HG03064 (cell line): ENCODE measurements around the gene VBP1.
"Not testable (repeated sequence)": the region's sequence is repeated elsewhere in the genome, so short reads cannot be mapped to it uniquely, and the experiment has no call there.

Source experiments
- ATAC-seq: cut with Tn5 transposase; IDR thresholded peaks from one replicate; pipeline ENCODE4 v1.9.1; 2021; ENCODE audit warnings: low read depth; ENCODE audit not compliant: unreplicated experiment

The VBP1 gene

DNA sequence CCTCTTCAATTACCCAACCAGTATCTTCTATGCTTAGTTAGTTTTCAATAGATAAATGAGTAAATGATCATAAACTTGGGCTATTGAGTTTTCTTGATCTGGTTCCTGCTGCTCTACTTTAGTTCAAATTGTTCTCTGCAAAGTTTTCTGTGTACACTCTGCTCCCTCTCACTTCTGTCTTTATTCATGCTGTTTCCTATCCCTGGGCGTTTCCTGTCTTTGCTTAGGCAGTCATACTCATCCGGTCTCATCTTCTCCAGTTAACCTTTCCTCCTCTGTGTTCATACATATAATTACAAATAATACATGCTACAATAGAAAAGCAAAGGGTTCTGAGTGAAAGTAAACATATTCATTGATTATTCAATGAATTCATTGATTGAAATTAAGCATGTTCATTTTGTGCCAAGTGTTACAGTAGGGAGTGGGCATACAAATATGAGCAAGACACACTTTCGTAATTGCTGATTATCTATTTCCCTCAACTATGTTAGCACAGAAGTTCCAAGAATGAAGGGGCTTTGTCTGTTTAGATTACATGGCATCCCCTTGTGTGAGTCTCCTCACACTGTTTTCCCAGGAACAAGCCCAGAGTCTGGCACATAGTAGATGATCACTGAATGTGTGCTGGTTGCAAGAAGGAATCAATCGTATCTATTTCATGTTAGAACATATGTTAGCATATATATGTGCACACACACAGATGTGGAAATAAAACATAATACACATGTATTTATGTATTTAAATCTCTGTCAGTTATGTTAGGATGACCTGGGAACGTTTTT is 46.9 kb downstream of the VBP1 start:
- ATAC-seq = no peak

DNA sequence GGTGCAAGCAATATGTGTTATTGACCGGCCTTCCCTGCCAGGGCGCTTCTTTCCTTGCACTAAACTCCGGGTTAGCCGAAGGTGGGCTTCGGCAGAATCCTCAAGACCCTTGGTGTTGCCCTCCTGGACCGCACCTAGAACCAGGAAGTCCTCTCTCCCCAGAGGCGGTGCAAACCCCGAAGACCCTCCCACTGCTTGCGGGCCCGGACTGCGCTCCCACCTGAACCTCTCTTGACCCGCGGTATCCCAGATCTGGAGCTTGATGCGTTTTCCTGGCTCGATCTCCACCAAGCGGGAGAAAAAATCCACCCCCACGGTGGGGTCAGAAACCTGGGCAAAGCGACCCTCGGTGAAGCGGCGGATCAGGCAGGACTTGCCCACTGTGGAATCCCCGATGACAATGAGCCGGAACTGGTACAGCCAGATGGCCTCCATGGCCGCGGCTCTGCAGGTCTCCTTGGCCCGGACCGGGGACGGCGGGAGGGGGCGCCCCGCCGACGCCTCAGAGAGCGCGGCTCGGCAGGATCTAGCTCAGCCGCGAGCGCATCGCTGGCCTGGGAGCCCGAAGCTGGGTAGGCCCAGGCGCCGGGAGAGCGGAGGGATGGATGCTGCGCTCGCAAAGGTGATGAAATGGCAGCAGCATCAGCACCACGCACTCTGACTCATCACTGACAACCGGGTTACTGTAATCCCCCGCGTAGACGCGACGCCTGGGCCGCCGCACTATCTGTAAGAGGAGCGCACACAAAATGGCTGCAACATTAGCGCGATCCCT is 47.8 kb downstream of the VBP1 start, which contains the start of gene RAB39B:
Gene RAB39B (minus strand): TSS at position 638 of the 775 bp plus-strand sequence. CDS start 203 bp downstream, at position 435.
- peak; percentile 82 for ATAC-seq

DNA sequence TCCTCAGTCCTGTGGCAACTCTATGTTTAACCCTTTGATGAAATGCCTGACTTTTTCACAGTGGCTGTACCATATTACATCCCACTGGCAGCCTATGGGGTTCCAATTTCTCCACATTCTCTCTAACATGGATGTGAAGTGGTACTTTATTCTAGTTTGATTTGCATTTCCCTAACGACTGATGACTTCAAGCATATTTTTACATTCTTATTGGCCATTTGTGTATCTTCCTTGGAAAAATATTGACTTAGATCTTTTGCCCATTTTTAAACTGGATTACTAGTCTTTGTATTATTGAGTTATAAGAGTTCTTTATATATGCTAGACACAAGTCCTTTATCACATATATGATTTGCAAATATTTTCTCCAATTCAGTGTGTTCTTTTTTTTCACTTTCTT is 50.2 kb downstream of the VBP1 start:
- ATAC-seq = no peak

DNA sequence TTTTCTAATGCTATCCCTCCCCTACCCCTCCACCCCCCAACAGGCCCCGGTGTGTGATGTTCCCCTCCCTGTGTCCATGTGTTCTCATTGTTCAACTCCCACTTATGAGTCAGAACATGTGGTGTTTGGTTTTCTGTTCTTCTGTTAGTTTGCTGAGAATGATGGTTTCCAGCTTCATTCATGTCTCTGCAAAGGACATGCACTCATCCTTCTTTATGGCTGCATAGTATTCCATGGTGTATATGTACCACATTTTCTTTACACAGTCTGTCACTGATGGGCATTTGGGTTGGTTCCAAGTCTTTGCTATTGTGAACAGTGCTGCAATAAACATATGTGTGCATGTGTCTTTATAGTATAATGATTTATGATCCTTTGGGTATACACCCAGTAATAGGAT is 51.7 kb downstream of the VBP1 start:
- not testable (repeated sequence) for ATAC-seq

DNA sequence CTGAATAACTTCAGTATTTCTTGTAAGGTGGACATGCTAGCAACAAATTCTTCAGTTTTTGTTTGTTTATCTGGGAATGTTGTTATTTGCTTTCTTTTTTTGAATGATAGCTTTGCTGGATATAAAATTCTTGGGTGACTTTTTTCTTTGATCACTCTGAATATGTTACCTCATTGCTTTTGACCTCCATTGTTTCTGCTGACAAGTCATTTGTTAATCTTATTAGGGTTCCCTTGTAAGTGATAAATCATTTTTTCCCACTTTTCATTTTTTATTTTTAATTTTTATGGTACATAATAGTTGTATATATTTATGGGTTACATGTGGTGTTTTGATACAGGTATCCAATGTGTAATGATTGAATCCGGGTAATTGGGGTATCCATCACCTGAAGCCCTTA is 54.7 kb downstream of the VBP1 start:
- ATAC-seq = no peak

DNA sequence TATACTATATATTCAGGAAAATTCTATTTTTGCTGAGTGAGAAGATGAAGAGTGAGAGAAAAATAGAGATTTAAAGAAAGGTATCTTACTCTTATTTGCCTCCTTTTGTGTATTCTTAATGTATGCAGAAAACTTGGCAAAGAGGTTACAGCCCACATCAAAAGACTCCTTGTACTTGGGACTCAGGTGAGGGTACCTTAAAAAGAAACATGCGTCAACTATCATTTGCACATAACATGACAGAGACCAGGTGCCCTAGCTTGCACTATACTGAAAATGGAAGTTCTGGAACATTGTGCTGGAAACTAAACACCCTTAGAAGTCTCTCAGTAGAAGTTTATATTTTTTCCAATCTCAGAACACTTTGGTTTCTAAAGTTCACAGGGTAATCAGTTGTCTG is 63.6 kb downstream of the VBP1 start:
- no peak for ATAC-seq
